ENCODE measurements around the gene ZNF45. TPM values are rescaled to one million over a fixed set of nuclear protein-coding genes. Genes with fewer than 3 reads are reported as not detected.

The ZNF45 gene
- total and polyA plus RNA-seq, 2 of the 13 experiments (the other 11 are each of a cell fraction or from before 2014, with no cell fraction given) = 2.4 to 11.3 TPM

GRCh38 chr19:43983912-43984686 is 49.0 kb upstream of the ZNF45 start, which contains the start of gene ZNF155 (continued):
- peak; percentile 81 for TF ChIP-seq NR2C2 (CRISPR knock-in tag; IDR thresholded peaks at IDR 0.05; ENCODE audit: borderline replicate concordance)
- TF ChIP-seq TOPORS (CRISPR knock-in tag; IDR thresholded peaks at IDR 0.05) = no peak
- peak; percentile 97 for TF ChIP-seq THAP11 (CRISPR knock-in tag; IDR thresholded peaks at IDR 0.05)
- peak; percentile 27; the same call in 1 of the 2 replicates for TF ChIP-seq ETV5 (CRISPR knock-in tag; IDR thresholded peaks at IDR 0.05; ENCODE audit: borderline replicate concordance)
- TF ChIP-seq HCFC1 (IDR thresholded peaks at IDR 0.05; ENCODE audit: low read depth, low read length) = peak; percentile 93
- TF ChIP-seq, protein P1, sequence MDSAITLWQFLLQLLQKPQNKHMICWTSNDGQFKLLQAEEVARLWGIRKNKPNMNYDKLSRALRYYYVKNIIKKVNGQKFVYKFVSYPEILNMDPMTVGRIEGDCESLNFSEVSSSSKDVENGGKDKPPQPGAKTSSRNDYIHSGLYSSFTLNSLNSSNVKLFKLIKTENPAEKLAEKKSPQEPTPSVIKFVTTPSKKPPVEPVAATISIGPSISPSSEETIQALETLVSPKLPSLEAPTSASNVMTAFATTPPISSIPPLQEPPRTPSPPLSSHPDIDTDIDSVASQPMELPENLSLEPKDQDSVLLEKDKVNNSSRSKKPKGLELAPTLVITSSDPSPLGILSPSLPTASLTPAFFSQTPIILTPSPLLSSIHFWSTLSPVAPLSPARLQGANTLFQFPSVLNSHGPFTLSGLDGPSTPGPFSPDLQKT (CRISPR knock-in tag; IDR thresholded peaks at IDR 0.05; ENCODE audit: borderline replicate concordance) = no peak
- no peak for TF ChIP-seq ZNF660 (CRISPR knock-in tag; IDR thresholded peaks at IDR 0.05; ENCODE audit: borderline replicate concordance, low read depth)
- TF ChIP-seq ARID5B (CRISPR knock-in tag; IDR thresholded peaks at IDR 0.05) = 0 out of 2 replicates have a peak, but pooled peaks have one; percentile 13
- peak in 1 of 2 experiments; percentile 91; a peak in 2 of 4 replicates for TF ChIP-seq ATF4 (CRISPR knock-in tag; IDR thresholded peaks at IDR 0.05)
- no peak for TF ChIP-seq U2AF2 (IDR thresholded peaks at IDR 0.05; ENCODE audit: low read depth, low read length)
- TF ChIP-seq ZNF331 (CRISPR knock-in tag; IDR thresholded peaks at IDR 0.05) = peak; percentile 46
- TF ChIP-seq ELF1 (CRISPR knock-in tag; IDR thresholded peaks at IDR 0.05) = peak; percentile 60
- TF ChIP-seq ZNF687 (CRISPR knock-in tag; IDR thresholded peaks at IDR 0.05) = peak; percentile 31; the same call in 1 of the 2 replicates
- peak; percentile 74 for TF ChIP-seq SAP130 (CRISPR knock-in tag; IDR thresholded peaks at IDR 0.05; ENCODE audit: low read depth)
- no peak for TF ChIP-seq ZNF557 (CRISPR knock-in tag; IDR thresholded peaks at IDR 0.05)
- TF ChIP-seq, protein P2, sequence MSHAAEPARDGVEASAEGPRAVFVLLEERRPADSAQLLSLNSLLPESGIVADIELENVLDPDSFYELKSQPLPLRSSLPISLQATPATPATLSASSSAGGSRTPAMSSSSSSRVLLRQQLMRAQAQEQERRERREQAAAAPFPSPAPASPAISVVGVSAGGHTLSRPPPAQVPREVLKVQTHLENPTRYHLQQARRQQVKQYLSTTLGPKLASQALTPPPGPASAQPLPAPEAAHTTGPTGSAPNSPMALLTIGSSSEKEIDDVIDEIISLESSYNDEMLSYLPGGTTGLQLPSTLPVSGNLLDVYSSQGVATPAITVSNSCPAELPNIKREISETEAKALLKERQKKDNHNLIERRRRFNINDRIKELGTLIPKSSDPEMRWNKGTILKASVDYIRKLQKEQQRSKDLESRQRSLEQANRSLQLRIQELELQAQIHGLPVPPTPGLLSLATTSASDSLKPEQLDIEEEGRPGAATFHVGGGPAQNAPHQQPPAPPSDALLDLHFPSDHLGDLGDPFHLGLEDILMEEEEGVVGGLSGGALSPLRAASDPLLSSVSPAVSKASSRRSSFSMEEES (CRISPR knock-in tag; IDR thresholded peaks at IDR 0.05) = peak; percentile 20; the same call in 1 of the 2 replicates
- TF ChIP-seq MXI1 (IDR thresholded peaks at IDR 0.05; ENCODE audit: borderline replicate concordance, low read depth, low read length) = 0 out of 3 replicates have a peak, but pooled peaks have one; percentile 18
